ENCODE results near the gene MVB12B.

DNA sequence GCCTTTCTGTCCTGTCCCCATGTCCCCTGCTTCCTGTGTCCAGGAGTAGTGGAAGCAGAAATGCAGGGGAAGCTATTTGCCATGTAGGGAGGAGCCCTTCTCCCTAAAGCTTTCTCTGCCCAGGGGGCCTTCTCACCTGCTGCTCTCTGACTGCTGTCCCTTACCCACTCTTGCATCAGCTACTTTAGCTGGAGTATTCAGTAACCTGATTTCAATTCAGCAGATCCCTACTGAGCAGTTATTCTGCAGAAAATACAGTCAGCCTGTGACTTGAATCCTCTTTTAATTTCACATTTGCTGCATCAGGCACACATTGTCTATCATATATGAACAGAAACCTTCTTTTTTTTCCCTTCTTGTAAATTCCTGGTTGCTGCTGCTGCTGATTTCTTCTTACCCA is 90.4 kb downstream of the MVB12B start:
- TF ChIP-seq, protein P1, sequence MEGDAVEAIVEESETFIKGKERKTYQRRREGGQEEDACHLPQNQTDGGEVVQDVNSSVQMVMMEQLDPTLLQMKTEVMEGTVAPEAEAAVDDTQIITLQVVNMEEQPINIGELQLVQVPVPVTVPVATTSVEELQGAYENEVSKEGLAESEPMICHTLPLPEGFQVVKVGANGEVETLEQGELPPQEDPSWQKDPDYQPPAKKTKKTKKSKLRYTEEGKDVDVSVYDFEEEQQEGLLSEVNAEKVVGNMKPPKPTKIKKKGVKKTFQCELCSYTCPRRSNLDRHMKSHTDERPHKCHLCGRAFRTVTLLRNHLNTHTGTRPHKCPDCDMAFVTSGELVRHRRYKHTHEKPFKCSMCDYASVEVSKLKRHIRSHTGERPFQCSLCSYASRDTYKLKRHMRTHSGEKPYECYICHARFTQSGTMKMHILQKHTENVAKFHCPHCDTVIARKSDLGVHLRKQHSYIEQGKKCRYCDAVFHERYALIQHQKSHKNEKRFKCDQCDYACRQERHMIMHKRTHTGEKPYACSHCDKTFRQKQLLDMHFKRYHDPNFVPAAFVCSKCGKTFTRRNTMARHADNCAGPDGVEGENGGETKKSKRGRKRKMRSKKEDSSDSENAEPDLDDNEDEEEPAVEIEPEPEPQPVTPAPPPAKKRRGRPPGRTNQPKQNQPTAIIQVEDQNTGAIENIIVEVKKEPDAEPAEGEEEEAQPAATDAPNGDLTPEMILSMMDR (IDR thresholded peaks at IDR 0.05; ENCODE audit: insufficient read depth, low read length), result no peak
- no peak for TF ChIP-seq POLR2AphosphoS5 (IDR thresholded peaks at IDR 0.05; ENCODE audit: low read depth)
